Measurements from ENCODE around the gene CAV3. TPM values are rescaled to one million over a fixed set of nuclear protein-coding genes. Genes with fewer than 3 reads are reported as not detected.

CAV3 gene
- total and polyA plus RNA-seq, 9 of the 15 experiments (the other 6 are each of a cell fraction or from before 2014, with no cell fraction given), result not detected

- no peak for TF ChIP-seq ZFP91 (CRISPR knock-in tag; IDR thresholded peaks at IDR 0.05)
- TF ChIP-seq TFAP4 (CRISPR knock-in tag; IDR thresholded peaks at IDR 0.05; ENCODE audit: borderline replicate concordance), result no peak
Observed at GRCh38 chr3:8743021-8743601, 9.5 kb downstream of the CAV3 start (continued).

- no peak overlapping the region for H2AFZ ChIP-seq (ENCODE audit: low read depth, low read length)
- TF ChIP-seq CEBPG (CRISPR knock-in tag; IDR thresholded peaks at IDR 0.05), result no peak
- TF ChIP-seq CEBPG (tag; conservative IDR thresholded peaks at IDR 0.05 in 1 of 2, IDR thresholded peaks at IDR 0.05 in 1 of 2), result 0 out of 4 replicates have a peak, but pooled peaks have one; percentile 4 to 16
- no peak for TF ChIP-seq GATAD2A (IDR thresholded peaks at IDR 0.05)
- TF ChIP-seq ZNF655 (CRISPR knock-in tag; IDR thresholded peaks at IDR 0.05), result no peak
- 4% methylated on average over 2 of the region's 3 CpGs for WGBS (ENCODE audit: insufficient coverage, low coverage, missing lambda C conversion rate)
- ChIA-PET POLR2A (interaction anchor here (0.5 to 1.0 kb wide), 5 partner anchors 14 to 75 kb away, joined by 3 to 4 read pairs (median 3); no protein-coding TSS in a partner anchor), CTCF (ENCODE audit: low intra/inter-chr PET ratio) (no interaction called here)
- H3K27ac ChIP-seq (ENCODE audit: extremely low read depth, low read depth, low read length), result no peak overlapping the region
- H3K9ac ChIP-seq (ENCODE audit: insufficient read depth in 1 of 2, low read depth in 2 of 2, low read length in 2 of 2), result no peak overlapping the region
- H3K27me3 ChIP-seq (ENCODE audit: control insufficient read depth in 2 of 2, insufficient read depth in 2 of 2, low read length in 2 of 2), result peaks cover 7 to 39% of the 10 kb centered on the region in 2 experiments; a peak in 3 of 5 replicates
- FAIRE-seq (no peak), DNase-seq (ENCODE audit: extremely low read depth in 1 of 4, low spot score in 3 of 4) (no peak), ATAC-seq (no peak)
- no peaks in the 10 kb centered on the region for H3K9me1 ChIP-seq (ENCODE audit: control insufficient read depth, insufficient read depth, low read length)
- H3K4me3 ChIP-seq, result no peak overlapping the region
- H4K20me1 ChIP-seq (replicated peaks; ENCODE audit: control insufficient read depth, insufficient read depth, low read length), result peaks cover 6% of the 10 kb centered on the region; the same call in 1 of the 2 replicates
- in situ Hi-C loops (cut with MboI), result no loop called here
- intact Hi-C loops (cut with micrococcal nuclease), result no loop called here
- no TSS peak for BruUV-seq (replicated peaks)
- H3K4me2 ChIP-seq (ENCODE audit: insufficient read depth, low read length), result no peak overlapping the region
- no peaks in the 10 kb centered on the region for H3K36me3 ChIP-seq (ENCODE audit: control insufficient read depth, insufficient read depth, low read length)
- H3K9me3 ChIP-seq (replicated peaks; ENCODE audit: control insufficient read depth, insufficient read depth, low read depth, low read length), result no peaks in the 10 kb centered on the region
- no peaks in the 10 kb centered on the region for H3K79me2 ChIP-seq (ENCODE audit: control insufficient read depth, insufficient read depth, low read length)
- H3K4me1 ChIP-seq (replicated peaks in 1 of 2; ENCODE audit: control insufficient read depth in 2 of 2, insufficient read depth in 2 of 2, low read length in 2 of 2), result peaks cover 3 to 4% of the 10 kb centered on the region in 2 experiments; a peak in 3 of 5 replicates
Observed at GRCh38 chr3:8743911-8744310, 10.3 kb downstream of the CAV3 start.
